IMR-90 (cell line): ENCODE data around the gene LGALS14. TPM values are rescaled to one million over a fixed set of nuclear protein-coding genes. Genes with fewer than 3 reads are reported as not detected.

ENCODE experiments used
- ATAC-seq: fragments of 200-7000 bp; cut with Tn5 transposase; 2 replicates; pipeline ENCODE4 v1.9.1; 2020; ENCODE audit warnings: low read depth, mild to moderate bottlenecking, moderate library complexity
- BruUV-seq: library from RNA; stranded (reverse); fragments of 400-500 nt; replicated peaks from 2 replicates; lab custom pipeline; 2021; lab: Mats Ljungman, UMichigan
- CTCF ChIA-PET: fragments of 300-600 bp; formaldehyde crosslinking; extraction: SDS; loops from one replicate; lab custom pipeline; 2021; ENCODE audit warnings: antibody characterized with exemption; lab: Yijun Ruan, JAX
- POLR2A ChIA-PET: fragments of 300-600 bp; sonication (Branson Sonifier 250); formaldehyde crosslinking; loops from one replicate; lab custom pipeline; 2022; ENCODE audit warnings: antibody characterized with exemption; ENCODE audit not compliant: unreplicated experiment; lab: Charles Lee
- DNase-seq: peaks from one replicate; pipeline ENCODE4 v3.0.0; 2013
- H2AFZ ChIP-seq: replicated peaks from 2 replicates; pipeline ENCODE3; 2013; ENCODE audit warnings: low read length, mild to moderate bottlenecking; ENCODE audit not compliant: poor library complexity
- H2AK5ac ChIP-seq: 2 replicates; pipeline ENCODE4 v1.6.1; 2013; ENCODE audit warnings: low read depth, low read length, inconsistent platforms
- H2AK9ac ChIP-seq: replicated peaks from 2 replicates; pipeline ENCODE3; 2013; ENCODE audit warnings: mild to moderate bottlenecking, low read depth, low read length, moderate library complexity; ENCODE audit not compliant: poor library complexity
- H2BK120ac ChIP-seq: 2 replicates; pipeline ENCODE4 v1.6.1; 2013; ENCODE audit warnings: low read depth, low read length, inconsistent platforms
- H2BK15ac ChIP-seq: 3 replicates; pipeline ENCODE4 v1.6.1; 2013; ENCODE audit warnings: low read depth, low read length, inconsistent platforms
- H2BK20ac ChIP-seq: 2 replicates; pipeline ENCODE4 v1.6.1; 2013; ENCODE audit warnings: low read depth, mild to moderate bottlenecking, inconsistent platforms, low read length, moderate library complexity
- H2BK5ac ChIP-seq: 2 replicates; pipeline ENCODE4 v1.6.1; 2013; ENCODE audit warnings: mild to moderate bottlenecking, low read depth, low read length, inconsistent platforms; ENCODE audit not compliant: poor library complexity, severe bottlenecking
- H3K14ac ChIP-seq: replicated peaks from 2 replicates; pipeline ENCODE4 v1.6.1; 2013; ENCODE audit warnings: low read depth, low read length, inconsistent platforms
- H3K18ac ChIP-seq: 2 replicates; pipeline ENCODE4 v1.6.1; 2013; ENCODE audit warnings: low read depth, low read length, control low read depth
- H3K23ac ChIP-seq: 2 replicates; pipeline ENCODE4 v1.6.1; 2013; ENCODE audit warnings: low read depth, low read length, inconsistent platforms
- H3K27ac ChIP-seq: 2 replicates; pipeline ENCODE4 v1.5.1; 2013; ENCODE audit warnings: mild to moderate bottlenecking, control low read depth, low read length; ENCODE audit not compliant: insufficient read depth
- H3K27me3 ChIP-seq: 2 replicates; pipeline ENCODE4 v1.6.1; 2013; ENCODE audit warnings: low read length; ENCODE audit not compliant: control insufficient read depth, insufficient read depth
- H3K36me3 ChIP-seq: 2 replicates; pipeline ENCODE4 v1.6.1; 2013; ENCODE audit warnings: low read length, mixed read lengths; ENCODE audit not compliant: control insufficient read depth, insufficient read depth
- H3K4ac ChIP-seq: 2 replicates; pipeline ENCODE4 v1.6.1; 2013; ENCODE audit warnings: low read depth, low read length, inconsistent platforms
- H3K4me1 ChIP-seq: 2 replicates; pipeline ENCODE4 v1.6.1; 2013; ENCODE audit warnings: low read length, mixed read lengths; ENCODE audit not compliant: control insufficient read depth, insufficient read depth
- H3K4me2 ChIP-seq: 2 replicates; pipeline ENCODE4 v1.6.1; 2013; ENCODE audit warnings: low read depth, mild to moderate bottlenecking, control low read depth, low read length, moderate library complexity
- H3K4me3 ChIP-seq: 2 replicates; pipeline ENCODE4 v1.5.1; 2013; ENCODE audit warnings: low read depth, mild to moderate bottlenecking, control low read depth, low read length, moderate library complexity; ENCODE audit not compliant: insufficient read depth
- H3K56ac ChIP-seq: 2 replicates; pipeline ENCODE4 v1.6.1; 2013; ENCODE audit warnings: low read length, inconsistent platforms; ENCODE audit not compliant: insufficient read depth; ENCODE audit errors: extremely low read depth
- H3K79me1 ChIP-seq, 2 experiments: 2 replicates each; pipeline ENCODE4 v1.6.1; 2013; ENCODE audit warnings: low read length in 2 of 2, inconsistent platforms in 1 of 2, low read depth in 1 of 2
- H3K9ac ChIP-seq: 2 replicates; pipeline ENCODE4 v1.6.1; 2013; ENCODE audit warnings: low read depth, low read length, control low read depth
- H3K9me1 ChIP-seq: 2 replicates; pipeline ENCODE4 v1.6.1; 2013; ENCODE audit warnings: low read length, inconsistent platforms; ENCODE audit not compliant: insufficient read depth
- H3K9me3 ChIP-seq: 2 replicates; pipeline ENCODE4 v1.6.1; 2013; ENCODE audit warnings: low read length; ENCODE audit not compliant: control insufficient read depth, insufficient read depth
- H4K20me1 ChIP-seq: 2 replicates; pipeline ENCODE4 v1.6.1; 2013; ENCODE audit warnings: low read length, inconsistent platforms; ENCODE audit not compliant: insufficient read depth
- H4K5ac ChIP-seq: 2 replicates; pipeline ENCODE4 v1.6.1; 2013; ENCODE audit warnings: mild to moderate bottlenecking, low read depth, low read length, control low read depth
- H4K8ac ChIP-seq, 2 experiments: 2 replicates each; pipeline ENCODE4 v1.6.1; 2013; ENCODE audit warnings: low read depth in 2 of 2, low read length in 2 of 2, control low read depth in 1 of 2, inconsistent platforms in 1 of 2
- H4K91ac ChIP-seq: 2 replicates; pipeline ENCODE4 v1.6.1; 2013; ENCODE audit warnings: low read depth, low read length, inconsistent platforms; ENCODE audit not compliant: insufficient read depth
- CEBPB ChIP-seq: IDR thresholded peaks from 2 replicates; pipeline ENCODE4 v1.6.1; 2012; ENCODE audit warnings: low read depth, low read length, improper control_type of control experiment
- MXI1 ChIP-seq: IDR thresholded peaks from 2 replicates; pipeline ENCODE4 v1.6.1; 2012; ENCODE audit warnings: low read depth, mild to moderate bottlenecking, low read length, moderate library complexity, borderline replicate concordance
- WGBS, 2 experiments: methylation state at CpG; one replicate each; pipeline versions ENCODE4 v1.1.5 to v1.1.7; 2013; ENCODE audit warnings: missing lambda C conversion rate in 2 of 2; ENCODE audit not compliant: insufficient read length in 1 of 2; ENCODE audit errors: extremely low coverage in 2 of 2; 5-methylcytosine and 5-hydroxymethylcytosine counted together
- dilution Hi-C: fragments of 300-500 bp; cut with HindIII; formaldehyde crosslinking; loops from one replicate; pipeline ENCODE4 v1.14.3; 2018; ENCODE audit warnings: low sequenced_read_pairs; ENCODE audit not compliant: unreplicated experiment
- in situ Hi-C: fragments of 300-500 bp; cut with MboI; formaldehyde crosslinking; loops from 3 replicates; pipeline ENCODE4 v1.14.3; 2019; ENCODE audit warnings: low sequenced_read_pairs, inconsistent platforms, mixed read lengths
- intact Hi-C: fragments of 100-400 bp; cut with micrococcal nuclease; formaldehyde crosslinking; loops from 2 replicates; pipeline ENCODE4 v1.10.0; 2022
- polyA plus RNA-seq, 3 experiments: library from polyadenylated mRNA; depleted of rRNA; stranded (reverse); fragments of >200 nt; gene quantifications; 2 replicates each; pipeline ENCODE4 v1.2.3, GENCODE V29; 2012; ENCODE audit warnings: low replicate concordance in 1 of 3
- total RNA-seq: library from RNA; depleted of rRNA; stranded (reverse); fragments of >200 nt; gene quantifications from 2 replicates; pipeline ENCODE4 v1.2.3, GENCODE V29; 2012
- TF ChIP-seq, protein P1 (sequence below): fragments of 150-350 bp; IDR thresholded peaks from 2 replicates; pipeline ENCODE4 v1.6.1; 2017; ENCODE audit warnings: mild to moderate bottlenecking, antibody characterized with exemption, low read length, low read depth
- TF ChIP-seq, protein P2 (sequence below): fragments of 150-350 bp; IDR thresholded peaks from 2 replicates; pipeline ENCODE4 v1.6.1; 2016; ENCODE audit warnings: low read depth, mild to moderate bottlenecking, low read length, moderate library complexity, borderline replicate concordance

LGALS14 gene
- total and polyA plus RNA-seq, 2 of the 4 experiments (the other 2 are of a cell fraction), result not detected

DNA sequence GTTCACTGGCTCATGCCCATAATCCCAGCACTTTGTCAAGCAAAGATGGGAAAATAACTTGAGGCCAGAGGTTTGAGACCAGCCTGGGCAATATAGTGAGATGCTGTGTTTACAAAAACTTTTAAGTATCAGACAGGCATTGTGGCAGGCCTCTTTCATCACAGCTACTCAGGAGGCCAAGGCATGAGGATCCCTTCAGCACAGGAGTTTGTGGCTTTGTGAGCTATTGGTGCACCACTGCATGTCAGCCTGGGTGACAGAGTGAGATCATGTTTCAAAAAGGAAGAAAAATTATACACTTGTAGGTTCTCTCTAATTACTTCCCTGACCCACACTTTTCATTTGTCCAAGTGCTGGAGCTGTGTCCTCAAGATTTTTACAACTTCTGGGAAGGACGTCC lies 11.5 kb upstream of the LGALS14 start:
- no peaks in the 10 kb centered on the region for H3K4me1 ChIP-seq
- no peaks in the 10 kb centered on the region for H4K20me1 ChIP-seq
- 80% methylated on average over 1 of the region's 1 CpG; no CpG with 5 or more reads in 1 of the 2 experiments for WGBS, 2 experiments
- no peak overlapping the region for H4K5ac ChIP-seq
- no TSS peak for BruUV-seq
- TF ChIP-seq CEBPB (no peak), MXI1 (no peak)
- TF ChIP-seq, protein P1, sequence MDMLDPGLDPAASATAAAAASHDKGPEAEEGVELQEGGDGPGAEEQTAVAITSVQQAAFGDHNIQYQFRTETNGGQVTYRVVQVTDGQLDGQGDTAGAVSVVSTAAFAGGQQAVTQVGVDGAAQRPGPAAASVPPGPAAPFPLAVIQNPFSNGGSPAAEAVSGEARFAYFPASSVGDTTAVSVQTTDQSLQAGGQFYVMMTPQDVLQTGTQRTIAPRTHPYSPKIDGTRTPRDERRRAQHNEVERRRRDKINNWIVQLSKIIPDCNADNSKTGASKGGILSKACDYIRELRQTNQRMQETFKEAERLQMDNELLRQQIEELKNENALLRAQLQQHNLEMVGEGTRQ, result no peak
- TF ChIP-seq, protein P2, sequence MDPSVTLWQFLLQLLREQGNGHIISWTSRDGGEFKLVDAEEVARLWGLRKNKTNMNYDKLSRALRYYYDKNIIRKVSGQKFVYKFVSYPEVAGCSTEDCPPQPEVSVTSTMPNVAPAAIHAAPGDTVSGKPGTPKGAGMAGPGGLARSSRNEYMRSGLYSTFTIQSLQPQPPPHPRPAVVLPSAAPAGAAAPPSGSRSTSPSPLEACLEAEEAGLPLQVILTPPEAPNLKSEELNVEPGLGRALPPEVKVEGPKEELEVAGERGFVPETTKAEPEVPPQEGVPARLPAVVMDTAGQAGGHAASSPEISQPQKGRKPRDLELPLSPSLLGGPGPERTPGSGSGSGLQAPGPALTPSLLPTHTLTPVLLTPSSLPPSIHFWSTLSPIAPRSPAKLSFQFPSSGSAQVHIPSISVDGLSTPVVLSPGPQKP, result no peak
- no peak overlapping the region for H4K91ac ChIP-seq
- H3K36me3 ChIP-seq, result no peaks in the 10 kb centered on the region
- in situ Hi-C loops (no loop called here), intact Hi-C loops (no loop called here), dilution Hi-C loops (no loop called here)
- no peak overlapping the region for H2AFZ ChIP-seq
- H3K4ac ChIP-seq, result no peak overlapping the region
- no peak overlapping the region for H2BK15ac ChIP-seq
- DNase-seq, result no peak
- no peak overlapping the region for H3K4me2 ChIP-seq
- no peak overlapping the region for H4K8ac ChIP-seq
- no peak overlapping the region for H2AK9ac ChIP-seq
- ChIA-PET POLR2A (no interaction called here), CTCF (no interaction called here)
- H2BK20ac ChIP-seq, result no peak overlapping the region
- no peak for ATAC-seq
- no peak overlapping the region for H3K18ac ChIP-seq
- H2BK5ac ChIP-seq, result no peak overlapping the region
- H2AK5ac ChIP-seq, result no peak overlapping the region
- H3K23ac ChIP-seq, result no peak overlapping the region
- H3K9me1 ChIP-seq, result no peaks in the 10 kb centered on the region
- no peak overlapping the region for H3K27ac ChIP-seq
- no peak overlapping the region for H3K9ac ChIP-seq
- no peak overlapping the region for H3K4me3 ChIP-seq
- H2BK120ac ChIP-seq, result no peak overlapping the region
- no peaks in the 10 kb centered on the region for H3K9me3 ChIP-seq
- H3K27me3 ChIP-seq, result no peaks in the 10 kb centered on the region
- no peak overlapping the region for H3K14ac ChIP-seq
- no peak overlapping the region for H3K56ac ChIP-seq
- no peaks in the 10 kb centered on the region for H3K79me1 ChIP-seq
